GM12878 (cell line): ENCODE results near the gene NEK7. TPM values are rescaled to one million over a fixed set of nuclear protein-coding genes. Genes with fewer than 3 reads are reported as not detected.

Source experiments
- ASH2L ChIP-seq: fragments of 300-600, 200-600 bp; sonication (generic); IDR thresholded peaks from 2 replicates; pipeline ENCODE4 v1.6.1; 2017; ENCODE audit warnings: low read depth, mild to moderate bottlenecking, borderline replicate concordance
- BACH1 ChIP-seq: fragments of 450-650 bp; IDR thresholded peaks from 2 replicates; pipeline ENCODE4 v1.6.1; 2017; ENCODE audit warnings: mild to moderate bottlenecking, borderline replicate concordance
- CEBPB ChIP-seq, 2 experiments: fragments of 150-350 bp in 1 of 2; IDR thresholded peaks; 2 replicates each; pipeline ENCODE4 v1.6.1; 2012 to 2014; ENCODE audit warnings: low read depth in 2 of 2, low read length in 2 of 2, borderline replicate concordance in 1 of 2, inconsistent platforms in 1 of 2
- CHD4 ChIP-seq: fragments of 200-600 bp; sonication (generic); IDR thresholded peaks from 2 replicates; pipeline ENCODE4 v1.6.1; 2016; ENCODE audit warnings: mild to moderate bottlenecking
- CREB1 ChIP-seq: IDR thresholded peaks from 2 replicates; pipeline ENCODE4 v1.6.1; 2012; ENCODE audit warnings: low read depth, mild to moderate bottlenecking, inconsistent platforms
- CTCF ChIP-seq, 3 experiments: IDR thresholded peaks in 2 of 3; conservative IDR thresholded peaks in 1 of 3; 2 replicates each; pipeline ENCODE4 v1.5.1; 2011; ENCODE audit warnings: low read depth in 3 of 3, low read length in 3 of 3, mild to moderate bottlenecking in 3 of 3, control low read depth in 2 of 3, moderate library complexity in 2 of 3, inconsistent platforms in 1 of 3, mixed read lengths in 1 of 3; ENCODE audit not compliant: control insufficient read depth in 2 of 3, insufficient read depth in 1 of 3; ENCODE audit errors: extremely low read depth in 1 of 3
- ETV6 ChIP-seq, 2 experiments: fragments of 450-650 bp in 1 of 2; IDR thresholded peaks in 1 of 2; conservative IDR thresholded peaks in 1 of 2; 2 replicates each; pipeline ENCODE4 v1.6.1; 2014; ENCODE audit warnings: antibody characterized with exemption in 1 of 2, borderline replicate concordance in 1 of 2, low read depth in 1 of 2, mild to moderate bottlenecking in 1 of 2, moderate library complexity in 1 of 2
- FOXM1 ChIP-seq: IDR thresholded peaks from 2 replicates; pipeline ENCODE4 v1.6.1; 2012; ENCODE audit warnings: low read depth, mild to moderate bottlenecking, inconsistent platforms, low read length, moderate library complexity
- IKZF1 ChIP-seq: fragments of 450-650 bp; conservative IDR thresholded peaks from 2 replicates; pipeline ENCODE4 v1.6.1; 2017; ENCODE audit warnings: antibody characterized with exemption, mild to moderate bottlenecking
- IRF5 ChIP-seq: fragments of 450-650 bp; IDR thresholded peaks from 2 replicates; pipeline ENCODE4 v1.6.1; 2017; ENCODE audit warnings: borderline replicate concordance
- JUND ChIP-seq: IDR thresholded peaks from 2 replicates; pipeline ENCODE4 v1.6.1; 2012; ENCODE audit warnings: low read depth, mild to moderate bottlenecking, low read length, improper control_type of control experiment, moderate library complexity
- MLLT1 ChIP-seq: fragments of 450-650 bp; IDR thresholded peaks from 2 replicates; pipeline ENCODE4 v1.6.1; 2016; ENCODE audit warnings: mild to moderate bottlenecking
- NR2C2 ChIP-seq: IDR thresholded peaks from 2 replicates; pipeline ENCODE4 v1.6.1; 2011; ENCODE audit warnings: borderline replicate concordance, low read depth; ENCODE audit not compliant: control insufficient read depth, insufficient read length
- PAX8 ChIP-seq: fragments of 450-650 bp; IDR thresholded peaks from 2 replicates; pipeline ENCODE4 v1.6.1; 2017; ENCODE audit warnings: mild to moderate bottlenecking, moderate library complexity
- SUZ12 ChIP-seq: fragments of 200-600 bp; sonication (generic); IDR thresholded peaks from one replicate; pipeline ENCODE4 v1.6.1; 2018; ENCODE audit warnings: antibody characterized with exemption, mild to moderate bottlenecking; ENCODE audit not compliant: unreplicated experiment
- TBL1XR1 ChIP-seq: IDR thresholded peaks from 2 replicates; pipeline ENCODE4 v1.6.1; 2012; ENCODE audit warnings: low read depth, low read length, improper control_type of control experiment
- USF1 ChIP-seq: IDR thresholded peaks from 2 replicates; pipeline ENCODE4 v1.6.1; 2011; ENCODE audit warnings: borderline replicate concordance, low read depth, mild to moderate bottlenecking, moderate library complexity, mixed read lengths, low read length; ENCODE audit not compliant: insufficient read depth; ENCODE audit errors: extremely low read length
- ZBTB4 ChIP-seq: fragments of 450-650 bp; formaldehyde crosslinking; IDR thresholded peaks from 2 replicates; pipeline ENCODE4 v1.4.0; 2022; ENCODE audit warnings: mild to moderate bottlenecking, moderate library complexity
- polyA plus RNA-seq, 11 experiments: library from polyadenylated mRNA; depleted of rRNA in 4 of 11; unstranded in 6 of 11; stranded (reverse) in 5 of 11; fragments of >200 nt; fragmentation: Nextera tagmentation in 4 of 11; fragmentation: Illumina TruSeq in 1 of 11; extraction: Ambion mirVana in 4 of 11; extraction: Trizol in 1 of 11; gene quantifications; 1 replicate in 1 of 11; 2 replicates in 10 of 11; pipeline versions ENCODE4 v1.2.1 to v1.2.3, GENCODE V29; 2011 to 2016; ENCODE audit warnings: inconsistent platforms in 2 of 11, missing spikeins in 2 of 11, low read depth in 1 of 11
- total RNA-seq, 4 experiments: library from RNA; depleted of rRNA in 3 of 4; stranded (reverse); fragments of >200 nt in 3 of 4; fragmentation: Illumina TruSeq in 1 of 4; extraction: Trizol in 1 of 4; gene quantifications; 2 replicates each; pipeline versions ENCODE4 v1.2.1 to v1.2.3, GENCODE V29; 2013 to 2021

NEK7 gene
- total and polyA plus RNA-seq, 10 of the 15 experiments (the other 5 are each of a cell fraction or from before 2014, with no cell fraction given) = 9.4 to 77.7 (median 24.0) TPM

GRCh38 chr1:198156745-198157240, at the start of gene NEK7 (continued):
- no peak for TF ChIP-seq CEBPB (IDR thresholded peaks at IDR 0.05; ENCODE audit: borderline replicate concordance in 1 of 2, low read depth in 2 of 2, low read length in 2 of 2)
- TF ChIP-seq ASH2L = no peak
- TF ChIP-seq MLLT1 = no peak
- no peak for TF ChIP-seq ETV6 (conservative IDR thresholded peaks at IDR 0.05 in 1 of 2, IDR thresholded peaks at IDR 0.05 in 1 of 2; ENCODE audit: borderline replicate concordance in 1 of 2, low read depth in 1 of 2)
- no peak for TF ChIP-seq NR2C2
- no peak for TF ChIP-seq JUND
- TF ChIP-seq USF1 = no peak
- TF ChIP-seq TBL1XR1 = no peak
- TF ChIP-seq CHD4 = no peak
- TF ChIP-seq ZBTB4 (CRISPR knock-in tag) = no peak
- TF ChIP-seq IRF5 = no peak
- TF ChIP-seq CTCF (IDR thresholded peaks at IDR 0.05 in 2 of 3, conservative IDR thresholded peaks at IDR 0.05 in 1 of 3; ENCODE audit: control insufficient read depth in 2 of 3, extremely low read depth in 1 of 3, insufficient read depth in 1 of 3, low read depth in 3 of 3, low read length in 3 of 3) = no peak
- TF ChIP-seq FOXM1 = no peak
- no peak for TF ChIP-seq SUZ12
- TF ChIP-seq PAX8 = no peak
- TF ChIP-seq IKZF1 = peak; percentile 96
- peak; percentile 79; the same call in 1 of the 2 replicates for TF ChIP-seq BACH1
- TF ChIP-seq CREB1 = no peak
